HG03378 (cell line): ENCODE data around the gene PIK3R1.

ENCODE experiments used
- ATAC-seq: cut with Tn5 transposase; IDR thresholded peaks from one replicate; pipeline ENCODE4 v1.9.1; 2021; ENCODE audit warnings: mild to moderate bottlenecking, moderate library complexity; ENCODE audit not compliant: unreplicated experiment

The PIK3R1 gene

GRCh38 chr5:68290260-68290674 is 74.7 kb downstream of the PIK3R1 start:
- ATAC-seq: no peak

GRCh38 chr5:68290847-68291246 is 75.3 kb downstream of the PIK3R1 start:
- no peak for ATAC-seq

- ATAC-seq: no peak
These were observed 76.8 kb downstream of the PIK3R1 start for GRCh38 chr5:68292316-68292715.

- ATAC-seq: no peak
These were observed 80.2 kb downstream of the PIK3R1 start for GRCh38 chr5:68295772-68296171.

GRCh38 chr5:68296895-68297294 is 81.3 kb downstream of the PIK3R1 start:
- ATAC-seq: no peak

GRCh38 chr5:68297656-68298055 is 82.1 kb downstream of the PIK3R1 start:
- ATAC-seq: no peak

- no peak for ATAC-seq
These were observed 82.9 kb downstream of the PIK3R1 start for GRCh38 chr5:68298479-68298878.

GRCh38 chr5:68299105-68299504 is 83.5 kb downstream of the PIK3R1 start:
- ATAC-seq: no peak

- no peak for ATAC-seq
These were observed 84.0 kb downstream of the PIK3R1 start for GRCh38 chr5:68299575-68299974.

GRCh38 chr5:68303038-68303738 is 87.6 kb downstream of the PIK3R1 start:
- peak; percentile 56 for ATAC-seq

- no peak for ATAC-seq
These were observed 88.3 kb downstream of the PIK3R1 start for GRCh38 chr5:68303754-68304420.

- ATAC-seq: no peak
These were observed 89.0 kb downstream of the PIK3R1 start for GRCh38 chr5:68304421-68305052.

- ATAC-seq: no peak
These were observed 89.8 kb downstream of the PIK3R1 start for GRCh38 chr5:68305223-68305870.

GRCh38 chr5:68306361-68307014 is 90.9 kb downstream of the PIK3R1 start:
- no peak for ATAC-seq

GRCh38 chr5:68313336-68313735 is 97.8 kb downstream of the PIK3R1 start:
- no peak for ATAC-seq

GRCh38 chr5:68314465-68314864 is 98.9 kb downstream of the PIK3R1 start:
- ATAC-seq: no peak

- peak; percentile 88 for ATAC-seq
These were observed 100.2 kb downstream of the PIK3R1 start for GRCh38 chr5:68315679-68316271.

GRCh38 chr5:68316469-68316868 is 100.9 kb downstream of the PIK3R1 start:
- no peak for ATAC-seq

- no peak for ATAC-seq
These were observed 102.1 kb downstream of the PIK3R1 start for GRCh38 chr5:68317646-68318045.

GRCh38 chr5:68318955-68319705 is 103.6 kb downstream of the PIK3R1 start:
- ATAC-seq: no peak
